GM12864 (cell line): ENCODE data around the gene GATD1.

ENCODE experiments used
- DNase-seq: peaks from one replicate; pipeline ENCODE4 v3.0.0-alpha.2; 2011; ENCODE audit warnings: low read depth
- H3K4me3 ChIP-seq: 2 replicates; pipeline ENCODE4 v1.5.1; 2011; ENCODE audit warnings: mild to moderate bottlenecking, low read depth, low read length, control low read depth
- TF ChIP-seq, protein P1 (sequence below): IDR thresholded peaks from 2 replicates; pipeline ENCODE4 v1.5.1; 2011; ENCODE audit warnings: low read depth, mild to moderate bottlenecking, moderate library complexity, low read length, control low read depth, inconsistent platforms; ENCODE audit errors: missing control alignments

Gene GATD1

DNA sequence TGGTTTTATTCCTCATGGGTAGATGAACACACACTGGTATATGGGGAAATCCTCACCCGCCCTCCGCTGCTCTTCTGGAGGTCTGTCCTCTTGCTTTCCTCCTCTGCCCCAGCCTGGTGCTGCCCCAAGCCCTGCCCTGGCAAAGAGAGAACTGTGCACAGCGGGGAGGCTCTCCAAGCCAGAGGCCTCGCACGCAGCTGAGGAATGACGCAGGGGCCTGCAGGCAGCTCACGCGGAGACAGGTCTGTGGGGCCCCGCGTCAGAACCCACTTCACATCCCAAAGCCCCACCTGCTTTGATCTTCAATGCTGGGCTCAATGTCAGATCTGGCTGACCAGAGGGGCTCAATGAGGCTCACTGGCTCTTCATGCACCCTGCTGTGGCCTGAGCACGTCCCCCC, 10.0 kb downstream of the GATD1 start:
- TF ChIP-seq, protein P1, sequence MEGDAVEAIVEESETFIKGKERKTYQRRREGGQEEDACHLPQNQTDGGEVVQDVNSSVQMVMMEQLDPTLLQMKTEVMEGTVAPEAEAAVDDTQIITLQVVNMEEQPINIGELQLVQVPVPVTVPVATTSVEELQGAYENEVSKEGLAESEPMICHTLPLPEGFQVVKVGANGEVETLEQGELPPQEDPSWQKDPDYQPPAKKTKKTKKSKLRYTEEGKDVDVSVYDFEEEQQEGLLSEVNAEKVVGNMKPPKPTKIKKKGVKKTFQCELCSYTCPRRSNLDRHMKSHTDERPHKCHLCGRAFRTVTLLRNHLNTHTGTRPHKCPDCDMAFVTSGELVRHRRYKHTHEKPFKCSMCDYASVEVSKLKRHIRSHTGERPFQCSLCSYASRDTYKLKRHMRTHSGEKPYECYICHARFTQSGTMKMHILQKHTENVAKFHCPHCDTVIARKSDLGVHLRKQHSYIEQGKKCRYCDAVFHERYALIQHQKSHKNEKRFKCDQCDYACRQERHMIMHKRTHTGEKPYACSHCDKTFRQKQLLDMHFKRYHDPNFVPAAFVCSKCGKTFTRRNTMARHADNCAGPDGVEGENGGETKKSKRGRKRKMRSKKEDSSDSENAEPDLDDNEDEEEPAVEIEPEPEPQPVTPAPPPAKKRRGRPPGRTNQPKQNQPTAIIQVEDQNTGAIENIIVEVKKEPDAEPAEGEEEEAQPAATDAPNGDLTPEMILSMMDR = no peak
- no peak for DNase-seq
- no peak overlapping the region for H3K4me3 ChIP-seq

DNA sequence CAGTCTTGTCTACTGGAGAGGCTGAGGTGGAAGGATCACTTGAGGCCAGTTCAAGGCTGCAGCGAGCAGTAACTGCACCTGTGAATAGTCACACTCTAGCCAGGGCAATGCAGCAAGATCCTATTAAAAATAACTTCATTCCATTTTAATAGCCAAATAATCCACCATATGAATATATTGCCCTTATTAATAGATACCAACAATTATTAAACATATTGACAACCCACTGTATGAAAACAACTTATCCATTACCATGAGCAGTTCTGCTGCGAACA, 10.4 kb downstream of the GATD1 start:
- H3K4me3 ChIP-seq = no peak overlapping the region
- no peak for DNase-seq
- TF ChIP-seq, protein P1 = no peak

DNA sequence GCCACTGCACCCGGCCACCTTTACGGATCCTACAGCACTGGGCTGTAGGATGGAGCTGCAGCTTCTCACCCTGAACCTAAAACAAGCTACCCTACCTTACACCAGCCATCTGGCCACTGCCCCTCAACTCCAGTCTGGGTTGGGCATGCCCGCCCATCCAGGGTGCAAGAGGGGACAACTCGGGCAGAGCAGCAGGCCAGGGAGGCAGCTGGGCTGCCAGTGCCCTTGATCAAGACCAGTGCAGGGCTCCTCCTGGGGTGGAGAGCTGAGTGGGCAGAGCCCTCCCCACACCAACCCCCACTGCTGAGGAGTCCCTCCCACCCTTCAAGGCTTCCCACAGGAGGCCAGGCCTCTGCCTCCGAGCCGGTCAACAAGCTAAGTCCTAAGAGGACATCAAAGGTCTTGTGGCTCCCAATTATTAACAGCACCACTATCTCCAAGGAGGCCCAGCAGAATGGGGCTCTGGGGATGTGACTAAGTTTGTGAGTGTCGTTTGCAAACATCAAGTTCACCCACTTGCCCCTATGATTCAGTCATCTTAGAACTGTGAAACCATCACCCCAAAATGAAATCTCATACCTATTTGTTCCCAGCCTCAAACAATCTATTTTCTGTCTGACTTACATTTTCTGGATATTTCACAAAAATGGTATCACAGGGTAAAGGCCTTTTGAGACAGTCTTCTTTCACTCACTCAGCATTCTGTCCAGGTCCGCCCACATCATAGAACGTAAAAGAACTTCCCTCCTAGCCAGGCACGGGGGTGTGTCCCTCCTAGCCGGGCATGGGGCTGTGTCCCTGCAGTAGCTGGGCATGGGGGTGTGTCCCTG, 11.0 kb downstream of the GATD1 start:
- no peak for DNase-seq
- no peak overlapping the region for H3K4me3 ChIP-seq
- TF ChIP-seq, protein P1 = no peak

DNA sequence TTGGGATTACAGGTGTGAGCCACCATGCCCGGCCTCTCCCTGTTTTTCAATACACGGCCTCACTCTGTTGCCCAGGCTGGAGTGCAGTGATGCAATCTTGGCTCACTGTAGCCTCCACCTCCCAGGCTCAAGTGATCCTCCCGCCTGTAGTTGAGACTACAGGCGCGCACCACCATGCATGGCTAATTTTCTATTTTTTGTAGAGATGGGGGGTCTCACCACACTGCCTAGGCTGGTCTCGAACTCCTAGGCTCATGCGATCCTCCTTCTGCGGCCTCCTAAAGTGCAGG, 11.5 kb downstream of the GATD1 start:
- no peak overlapping the region for H3K4me3 ChIP-seq
- TF ChIP-seq, protein P1 = no peak
- no peak for DNase-seq

DNA sequence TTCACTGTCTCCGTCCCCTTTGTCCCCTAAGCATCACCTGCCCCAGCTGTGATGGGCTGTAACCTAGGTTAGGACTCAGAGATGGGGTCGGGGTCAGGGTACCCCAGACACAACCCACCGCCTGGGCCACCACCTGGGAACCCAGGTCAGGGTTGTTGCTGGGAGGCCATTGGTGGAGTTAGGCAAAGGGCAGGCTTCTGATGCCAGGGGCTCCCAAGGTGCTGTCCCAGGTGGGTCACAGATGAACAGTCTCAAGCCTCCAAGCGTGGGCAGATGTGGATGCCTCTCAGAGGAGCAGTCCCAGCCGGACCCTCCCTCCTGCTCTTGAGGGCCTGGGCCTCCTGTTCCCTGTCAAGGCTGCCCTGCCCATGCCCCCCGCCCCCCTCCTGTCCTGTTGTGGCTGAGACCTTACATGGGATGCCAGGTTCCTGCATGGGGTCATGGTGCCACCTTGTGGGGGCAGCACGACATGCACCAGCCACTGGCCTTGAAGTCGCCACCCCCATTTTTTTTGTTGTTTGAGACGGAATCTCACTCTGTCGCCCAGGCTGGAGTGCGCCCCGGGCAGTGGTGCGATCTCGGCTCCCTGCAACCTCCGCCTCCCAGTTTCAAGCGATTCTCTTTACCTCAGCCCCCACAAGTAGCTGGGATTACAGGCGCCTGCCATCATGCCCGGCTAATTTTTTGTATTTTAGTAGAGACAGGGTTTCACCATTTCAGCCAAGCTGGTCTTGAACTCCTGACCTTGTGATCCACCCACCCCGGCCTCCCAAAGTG, 12.1 kb downstream of the GATD1 start:
- TF ChIP-seq, protein P1 = peak; percentile 74
- no peak for DNase-seq
- no peak overlapping the region for H3K4me3 ChIP-seq

DNA sequence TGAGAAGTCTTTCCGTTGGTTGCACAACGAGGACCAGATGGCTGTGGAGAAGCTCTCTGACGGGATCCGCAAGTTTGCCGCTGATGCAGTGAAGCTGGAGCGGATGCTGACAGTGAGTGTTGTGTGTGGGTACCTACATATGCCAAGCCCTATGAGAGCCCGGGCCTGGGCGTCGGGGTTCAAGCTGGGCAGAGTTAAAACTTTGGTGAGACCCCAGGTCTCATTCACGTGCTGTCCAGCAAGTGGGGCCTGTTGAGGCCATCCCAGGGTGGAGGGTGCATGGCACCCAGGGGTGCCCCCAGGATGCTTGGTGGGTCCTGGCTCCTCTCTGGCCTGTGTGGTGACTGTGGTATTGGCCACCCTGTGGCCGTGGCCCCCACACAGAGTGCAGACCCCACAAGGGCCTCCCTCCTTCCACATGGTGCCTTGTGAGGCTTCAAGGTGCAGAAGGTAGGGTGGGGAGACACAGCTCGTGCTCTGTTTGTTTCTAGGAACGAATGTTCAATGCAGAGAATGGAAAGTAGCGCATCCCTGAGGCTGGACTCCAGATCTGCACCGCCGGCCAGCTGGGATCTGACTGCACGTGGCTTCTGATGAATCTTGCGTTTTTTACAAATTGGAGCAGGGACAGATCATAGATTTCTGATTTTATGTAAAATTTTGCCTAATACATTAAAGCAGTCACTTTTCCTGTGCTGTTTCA, 12.8 kb downstream of the GATD1 start:
- TF ChIP-seq, protein P1 = no peak
- DNase-seq = no peak
- no peak overlapping the region for H3K4me3 ChIP-seq
